IMR-90 (cell line): ENCODE results near the gene PARP16. TPM values are rescaled to one million over a fixed set of nuclear protein-coding genes. Genes with fewer than 3 reads are reported as not detected.

Experiments
- ATAC-seq: fragments of 200-7000 bp; cut with Tn5 transposase; 2 replicates; pipeline ENCODE4 v1.9.1; 2020; ENCODE audit warnings: low read depth, mild to moderate bottlenecking, moderate library complexity
- BruUV-seq: library from RNA; stranded (reverse); fragments of 400-500 nt; replicated peaks from 2 replicates; lab custom pipeline; 2021; lab: Mats Ljungman, UMichigan
- CTCF ChIA-PET: fragments of 300-600 bp; formaldehyde crosslinking; extraction: SDS; loops from one replicate; lab custom pipeline; 2021; ENCODE audit warnings: antibody characterized with exemption; lab: Yijun Ruan, JAX
- POLR2A ChIA-PET: fragments of 300-600 bp; sonication (Branson Sonifier 250); formaldehyde crosslinking; loops from one replicate; lab custom pipeline; 2022; ENCODE audit warnings: antibody characterized with exemption; ENCODE audit not compliant: unreplicated experiment; lab: Charles Lee
- DNase-seq: peaks from one replicate; pipeline ENCODE4 v3.0.0; 2013
- H2AFZ ChIP-seq: replicated peaks from 2 replicates; pipeline ENCODE3; 2013; ENCODE audit warnings: low read length, mild to moderate bottlenecking; ENCODE audit not compliant: poor library complexity
- H2AK5ac ChIP-seq: 2 replicates; pipeline ENCODE4 v1.6.1; 2013; ENCODE audit warnings: low read depth, low read length, inconsistent platforms
- H2AK9ac ChIP-seq: replicated peaks from 2 replicates; pipeline ENCODE3; 2013; ENCODE audit warnings: mild to moderate bottlenecking, low read depth, low read length, moderate library complexity; ENCODE audit not compliant: poor library complexity
- H2BK120ac ChIP-seq: 2 replicates; pipeline ENCODE4 v1.6.1; 2013; ENCODE audit warnings: low read depth, low read length, inconsistent platforms
- H2BK15ac ChIP-seq: 3 replicates; pipeline ENCODE4 v1.6.1; 2013; ENCODE audit warnings: low read depth, low read length, inconsistent platforms
- H2BK20ac ChIP-seq: 2 replicates; pipeline ENCODE4 v1.6.1; 2013; ENCODE audit warnings: low read depth, mild to moderate bottlenecking, inconsistent platforms, low read length, moderate library complexity
- H2BK5ac ChIP-seq: 2 replicates; pipeline ENCODE4 v1.6.1; 2013; ENCODE audit warnings: mild to moderate bottlenecking, low read depth, low read length, inconsistent platforms; ENCODE audit not compliant: poor library complexity, severe bottlenecking
- H3K14ac ChIP-seq: replicated peaks from 2 replicates; pipeline ENCODE4 v1.6.1; 2013; ENCODE audit warnings: low read depth, low read length, inconsistent platforms
- H3K18ac ChIP-seq: 2 replicates; pipeline ENCODE4 v1.6.1; 2013; ENCODE audit warnings: low read depth, low read length, control low read depth
- H3K23ac ChIP-seq: 2 replicates; pipeline ENCODE4 v1.6.1; 2013; ENCODE audit warnings: low read depth, low read length, inconsistent platforms
- H3K27ac ChIP-seq: 2 replicates; pipeline ENCODE4 v1.5.1; 2013; ENCODE audit warnings: mild to moderate bottlenecking, control low read depth, low read length; ENCODE audit not compliant: insufficient read depth
- H3K27me3 ChIP-seq: 2 replicates; pipeline ENCODE4 v1.6.1; 2013; ENCODE audit warnings: low read length; ENCODE audit not compliant: control insufficient read depth, insufficient read depth
- H3K36me3 ChIP-seq: 2 replicates; pipeline ENCODE4 v1.6.1; 2013; ENCODE audit warnings: low read length, mixed read lengths; ENCODE audit not compliant: control insufficient read depth, insufficient read depth
- H3K4ac ChIP-seq: 2 replicates; pipeline ENCODE4 v1.6.1; 2013; ENCODE audit warnings: low read depth, low read length, inconsistent platforms
- H3K4me1 ChIP-seq: 2 replicates; pipeline ENCODE4 v1.6.1; 2013; ENCODE audit warnings: low read length, mixed read lengths; ENCODE audit not compliant: control insufficient read depth, insufficient read depth
- H3K4me2 ChIP-seq: 2 replicates; pipeline ENCODE4 v1.6.1; 2013; ENCODE audit warnings: low read depth, mild to moderate bottlenecking, control low read depth, low read length, moderate library complexity
- H3K4me3 ChIP-seq: 2 replicates; pipeline ENCODE4 v1.5.1; 2013; ENCODE audit warnings: low read depth, mild to moderate bottlenecking, control low read depth, low read length, moderate library complexity; ENCODE audit not compliant: insufficient read depth
- H3K56ac ChIP-seq: 2 replicates; pipeline ENCODE4 v1.6.1; 2013; ENCODE audit warnings: low read length, inconsistent platforms; ENCODE audit not compliant: insufficient read depth; ENCODE audit errors: extremely low read depth
- H3K79me1 ChIP-seq, 2 experiments: 2 replicates each; pipeline ENCODE4 v1.6.1; 2013; ENCODE audit warnings: low read length in 2 of 2, inconsistent platforms in 1 of 2, low read depth in 1 of 2
- H3K9ac ChIP-seq: 2 replicates; pipeline ENCODE4 v1.6.1; 2013; ENCODE audit warnings: low read depth, low read length, control low read depth
- H3K9me1 ChIP-seq: 2 replicates; pipeline ENCODE4 v1.6.1; 2013; ENCODE audit warnings: low read length, inconsistent platforms; ENCODE audit not compliant: insufficient read depth
- H3K9me3 ChIP-seq: 2 replicates; pipeline ENCODE4 v1.6.1; 2013; ENCODE audit warnings: low read length; ENCODE audit not compliant: control insufficient read depth, insufficient read depth
- H4K20me1 ChIP-seq: 2 replicates; pipeline ENCODE4 v1.6.1; 2013; ENCODE audit warnings: low read length, inconsistent platforms; ENCODE audit not compliant: insufficient read depth
- H4K5ac ChIP-seq: 2 replicates; pipeline ENCODE4 v1.6.1; 2013; ENCODE audit warnings: mild to moderate bottlenecking, low read depth, low read length, control low read depth
- H4K8ac ChIP-seq, 2 experiments: 2 replicates each; pipeline ENCODE4 v1.6.1; 2013; ENCODE audit warnings: low read depth in 2 of 2, low read length in 2 of 2, control low read depth in 1 of 2, inconsistent platforms in 1 of 2
- H4K91ac ChIP-seq: 2 replicates; pipeline ENCODE4 v1.6.1; 2013; ENCODE audit warnings: low read depth, low read length, inconsistent platforms; ENCODE audit not compliant: insufficient read depth
- MAFK ChIP-seq: IDR thresholded peaks from 2 replicates; pipeline ENCODE4 v1.6.1; 2012; ENCODE audit warnings: low read depth, low read length, improper control_type of control experiment
- POLR2A ChIP-seq: IDR thresholded peaks from 2 replicates; pipeline ENCODE4 v1.6.1; 2012; ENCODE audit warnings: mild to moderate bottlenecking, low read depth, low read length
- RAD21 ChIP-seq: IDR thresholded peaks from 2 replicates; pipeline ENCODE4 v1.6.1; 2012; ENCODE audit warnings: low read length, improper control_type of control experiment
- SMC3 ChIP-seq: fragments of 150-350 bp; IDR thresholded peaks from 2 replicates; pipeline ENCODE4 v1.6.1; 2016; ENCODE audit warnings: low read depth, mild to moderate bottlenecking, antibody characterized with exemption, low read length, moderate library complexity
- WGBS, 2 experiments: methylation state at CpG; one replicate each; pipeline versions ENCODE4 v1.1.5 to v1.1.7; 2013; ENCODE audit warnings: missing lambda C conversion rate in 2 of 2; ENCODE audit not compliant: insufficient read length in 1 of 2; ENCODE audit errors: extremely low coverage in 2 of 2; 5-methylcytosine and 5-hydroxymethylcytosine counted together
- dilution Hi-C: fragments of 300-500 bp; cut with HindIII; formaldehyde crosslinking; loops from one replicate; pipeline ENCODE4 v1.14.3; 2018; ENCODE audit warnings: low sequenced_read_pairs; ENCODE audit not compliant: unreplicated experiment
- in situ Hi-C: fragments of 300-500 bp; cut with MboI; formaldehyde crosslinking; loops from 3 replicates; pipeline ENCODE4 v1.14.3; 2019; ENCODE audit warnings: low sequenced_read_pairs, inconsistent platforms, mixed read lengths
- intact Hi-C: fragments of 100-400 bp; cut with micrococcal nuclease; formaldehyde crosslinking; loops from 2 replicates; pipeline ENCODE4 v1.10.0; 2022
- polyA plus RNA-seq, 3 experiments: library from polyadenylated mRNA; depleted of rRNA; stranded (reverse); fragments of >200 nt; gene quantifications; 2 replicates each; pipeline ENCODE4 v1.2.3, GENCODE V29; 2012; ENCODE audit warnings: low replicate concordance in 1 of 3
- total RNA-seq: library from RNA; depleted of rRNA; stranded (reverse); fragments of >200 nt; gene quantifications from 2 replicates; pipeline ENCODE4 v1.2.3, GENCODE V29; 2012
- TF ChIP-seq, protein P1 (sequence below): conservative IDR thresholded peaks from 2 replicates; pipeline ENCODE4 v1.5.1; 2012; ENCODE audit warnings: mild to moderate bottlenecking, low read depth, low read length, improper control_type of control experiment
- TF ChIP-seq, protein P2 (sequence below): fragments of 150-350 bp; IDR thresholded peaks from 2 replicates; pipeline ENCODE4 v1.6.1; 2017; ENCODE audit warnings: mild to moderate bottlenecking, antibody characterized with exemption, low read length, low read depth

PARP16 gene
- total and polyA plus RNA-seq, 2 of the 4 experiments (the other 2 are of a cell fraction) = 1.3 to 5.0 TPM

DNA sequence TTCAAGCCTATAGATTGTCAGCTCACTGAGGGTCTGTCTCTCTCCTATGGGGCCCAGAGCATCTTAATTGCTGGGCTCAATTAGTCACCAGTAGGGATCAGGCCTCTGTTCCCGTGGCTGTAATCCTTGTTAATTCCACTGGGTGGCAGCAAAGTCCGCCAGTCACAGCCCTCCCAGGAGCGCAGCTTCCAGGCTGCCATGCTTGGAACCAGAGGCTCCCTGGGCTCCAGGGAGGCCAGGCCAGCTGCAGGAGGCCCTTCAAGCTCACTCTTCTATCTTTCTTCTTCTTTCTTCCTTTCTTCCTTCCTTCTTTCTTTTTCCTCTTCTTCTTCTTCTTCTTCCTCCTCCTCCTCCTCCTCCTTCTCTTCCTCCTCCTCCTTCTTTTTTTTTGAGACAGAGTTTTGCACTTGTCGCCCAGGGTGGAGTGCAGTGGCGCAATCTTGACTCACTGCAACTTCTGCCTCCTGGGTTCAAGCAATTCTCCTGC, 32.2 kb upstream of the PARP16 start:
- WGBS, 2 experiments = 0% methylated on average over 3 of the region's 5 CpGs; no CpG with 5 or more reads in 1 of the 2 experiments
- ChIA-PET CTCF (interaction anchor here (0.6 to 2.0 kb wide), 10 partner anchors 9 to 1173 kb away, joined by 3 to 13 read pairs (median 4); no protein-coding TSS in a partner anchor), POLR2A (interaction anchor here (0.7 kb wide), 1 partner anchor 49 kb away, joined by 4 read pairs; no protein-coding TSS in a partner anchor)
- in situ Hi-C loops = loop anchor here (5.0 kb wide), 1 partner anchor 63 kb away; no protein-coding TSS in a partner anchor
- H3K56ac ChIP-seq = no peak overlapping the region
- H3K79me1 ChIP-seq = no peaks in the 10 kb centered on the region
- H3K9me3 ChIP-seq = no peaks in the 10 kb centered on the region
- H2AK5ac ChIP-seq = no peak overlapping the region
- H2AK9ac ChIP-seq = no peak overlapping the region
- no peak overlapping the region for H3K4me3 ChIP-seq
- no peak overlapping the region for H3K9ac ChIP-seq
- H3K27ac ChIP-seq = no peak overlapping the region
- peaks cover 20% of the 10 kb centered on the region for H3K27me3 ChIP-seq
- no peaks in the 10 kb centered on the region for H3K36me3 ChIP-seq
- no peak overlapping the region for H3K23ac ChIP-seq
- no peak overlapping the region for H3K4me2 ChIP-seq
- H3K4me1 ChIP-seq = no peaks in the 10 kb centered on the region
- H4K91ac ChIP-seq = no peak overlapping the region
- no peak overlapping the region for H2BK120ac ChIP-seq
- H3K4ac ChIP-seq = no peak overlapping the region
- TF ChIP-seq MAFK = no peak
- peak; percentile 99 for TF ChIP-seq RAD21
- TF ChIP-seq SMC3 = peak; percentile 95
- TF ChIP-seq POLR2A = peak; percentile 32; the same call in 1 of the 2 replicates
- TF ChIP-seq, protein P1, sequence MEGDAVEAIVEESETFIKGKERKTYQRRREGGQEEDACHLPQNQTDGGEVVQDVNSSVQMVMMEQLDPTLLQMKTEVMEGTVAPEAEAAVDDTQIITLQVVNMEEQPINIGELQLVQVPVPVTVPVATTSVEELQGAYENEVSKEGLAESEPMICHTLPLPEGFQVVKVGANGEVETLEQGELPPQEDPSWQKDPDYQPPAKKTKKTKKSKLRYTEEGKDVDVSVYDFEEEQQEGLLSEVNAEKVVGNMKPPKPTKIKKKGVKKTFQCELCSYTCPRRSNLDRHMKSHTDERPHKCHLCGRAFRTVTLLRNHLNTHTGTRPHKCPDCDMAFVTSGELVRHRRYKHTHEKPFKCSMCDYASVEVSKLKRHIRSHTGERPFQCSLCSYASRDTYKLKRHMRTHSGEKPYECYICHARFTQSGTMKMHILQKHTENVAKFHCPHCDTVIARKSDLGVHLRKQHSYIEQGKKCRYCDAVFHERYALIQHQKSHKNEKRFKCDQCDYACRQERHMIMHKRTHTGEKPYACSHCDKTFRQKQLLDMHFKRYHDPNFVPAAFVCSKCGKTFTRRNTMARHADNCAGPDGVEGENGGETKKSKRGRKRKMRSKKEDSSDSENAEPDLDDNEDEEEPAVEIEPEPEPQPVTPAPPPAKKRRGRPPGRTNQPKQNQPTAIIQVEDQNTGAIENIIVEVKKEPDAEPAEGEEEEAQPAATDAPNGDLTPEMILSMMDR = peak; percentile 98
- TF ChIP-seq, protein P2, sequence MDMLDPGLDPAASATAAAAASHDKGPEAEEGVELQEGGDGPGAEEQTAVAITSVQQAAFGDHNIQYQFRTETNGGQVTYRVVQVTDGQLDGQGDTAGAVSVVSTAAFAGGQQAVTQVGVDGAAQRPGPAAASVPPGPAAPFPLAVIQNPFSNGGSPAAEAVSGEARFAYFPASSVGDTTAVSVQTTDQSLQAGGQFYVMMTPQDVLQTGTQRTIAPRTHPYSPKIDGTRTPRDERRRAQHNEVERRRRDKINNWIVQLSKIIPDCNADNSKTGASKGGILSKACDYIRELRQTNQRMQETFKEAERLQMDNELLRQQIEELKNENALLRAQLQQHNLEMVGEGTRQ = no peak
- H4K20me1 ChIP-seq = no peaks in the 10 kb centered on the region
- H4K5ac ChIP-seq = no peak overlapping the region
- no peak overlapping the region for H3K14ac ChIP-seq
- H2BK5ac ChIP-seq = no peak overlapping the region
- dilution Hi-C loops = no loop called here
- DNase-seq = peak; percentile 70
- no peak overlapping the region for H2AFZ ChIP-seq
- H2BK20ac ChIP-seq = no peak overlapping the region
- no peak overlapping the region for H2BK15ac ChIP-seq
- no peaks in the 10 kb centered on the region for H3K9me1 ChIP-seq
- ATAC-seq = peak; percentile 100
- no peak overlapping the region for H4K8ac ChIP-seq
- H3K18ac ChIP-seq = no peak overlapping the region
- intact Hi-C loops = loop anchor here (1.0 kb wide), 2 partner anchors 66 to 81 kb away; no protein-coding TSS in a partner anchor
- BruUV-seq = no TSS peak
